ENCODE results near the gene SUGT1.
"Not testable (repeated sequence)": the region's sequence is repeated elsewhere in the genome, so short reads cannot be mapped to it uniquely, and the experiment has no call there.

SUGT1 gene

DNA sequence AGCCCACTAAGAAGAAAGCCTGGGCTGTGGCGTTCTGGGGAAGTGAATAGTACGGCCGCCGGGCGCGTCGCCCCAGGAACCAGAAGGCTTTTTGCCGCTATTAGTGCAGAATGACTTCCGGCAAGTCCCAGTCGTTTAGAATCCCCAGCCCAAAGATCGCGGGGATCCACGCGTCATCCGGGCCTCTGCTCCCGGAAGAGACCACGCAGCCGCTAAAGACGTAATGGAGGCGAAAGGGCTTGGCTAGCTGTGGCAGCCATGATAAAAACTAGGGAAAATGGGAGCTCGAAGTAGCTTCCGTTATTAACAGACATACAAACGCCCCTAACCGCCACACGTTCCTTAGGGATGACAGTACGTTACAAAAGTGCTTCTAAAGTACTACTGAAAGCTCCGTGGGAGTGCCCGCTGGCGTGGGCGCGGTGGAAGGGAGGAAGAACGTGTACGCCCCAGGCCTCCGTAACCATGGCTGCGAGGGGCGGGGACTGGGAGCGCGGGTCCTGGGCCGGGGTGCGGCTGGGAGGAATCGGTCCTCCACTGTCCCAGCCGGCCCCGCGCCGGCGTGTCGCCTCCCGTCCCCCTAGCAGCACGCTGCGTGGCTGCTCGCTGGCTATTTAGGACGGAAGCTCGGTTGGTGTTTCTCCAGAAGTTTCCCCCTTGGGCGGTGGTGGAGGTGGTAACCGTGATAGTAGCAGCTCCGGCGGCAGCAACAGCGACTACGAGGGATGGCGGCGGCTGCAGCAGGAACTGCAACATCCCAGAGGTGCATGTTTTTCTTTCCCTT, at the start of gene SUGT1:
Gene SUGT1, plus strand, starts transcription at position 641 of the 784 bp plus-strand sequence. Its CDS starts 85 bp downstream, at position 726.
- peak; percentile 94 to 96 for DNase-seq

DNA sequence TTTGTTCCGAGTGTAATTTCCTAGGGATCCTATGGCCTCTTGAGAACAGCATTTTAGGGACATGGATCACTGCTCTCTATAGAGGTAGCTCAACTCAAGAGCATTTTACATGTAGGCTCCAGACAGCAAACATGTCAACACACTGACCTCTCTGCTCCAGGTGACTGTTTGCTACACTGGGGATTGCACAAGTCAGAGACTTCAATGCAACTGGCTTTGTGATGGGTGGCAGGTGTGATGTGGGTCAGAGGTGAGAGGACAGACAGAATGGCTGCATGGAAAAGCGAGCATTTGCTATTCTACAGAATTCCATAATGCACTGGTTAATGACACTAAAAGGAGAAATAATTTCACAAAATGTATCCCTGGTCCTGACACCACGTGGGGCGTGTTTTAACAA, 49.3 kb upstream of the SUGT1 start:
- not testable (repeated sequence) for DNase-seq

DNA sequence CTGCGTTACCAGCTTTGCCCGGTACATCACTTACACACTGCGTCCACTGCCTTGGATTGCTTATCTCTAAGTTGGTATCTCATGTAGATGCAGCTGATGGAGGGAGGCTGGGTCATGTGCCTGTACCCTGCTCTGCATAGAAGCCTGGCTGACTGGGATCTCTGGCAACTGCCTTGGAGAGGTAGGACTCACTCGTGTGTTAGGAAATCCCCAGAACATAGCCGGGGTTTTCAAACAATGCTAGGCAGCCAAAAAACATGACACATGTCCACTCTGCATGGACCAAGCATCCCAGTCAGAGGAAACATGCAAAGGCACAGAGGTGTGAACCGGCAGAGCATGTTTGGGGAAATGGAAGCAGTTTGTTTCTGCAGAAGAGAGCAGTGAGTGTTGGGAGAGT, 46.5 kb upstream of the SUGT1 start:
- not testable (repeated sequence) for DNase-seq

DNA sequence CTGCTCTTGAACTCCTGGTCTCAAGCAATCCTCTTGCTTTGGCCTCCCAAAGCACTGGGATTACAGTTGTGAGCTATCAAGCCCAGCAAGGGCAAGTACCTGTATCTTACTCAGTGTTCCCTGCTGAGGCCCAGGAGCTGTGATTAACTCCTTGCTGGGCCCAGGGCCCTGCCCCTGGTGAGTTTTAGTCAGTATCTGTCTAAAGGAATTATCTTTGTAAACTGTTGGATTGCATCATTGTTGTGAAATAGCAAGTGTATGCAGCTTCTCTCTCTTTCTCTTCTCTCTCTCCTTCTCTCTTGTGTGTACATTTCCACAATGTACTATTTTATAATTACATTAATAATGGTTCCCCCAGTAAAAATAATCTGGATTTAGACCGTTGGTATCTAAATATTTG, 45.8 kb upstream of the SUGT1 start:
- not testable (repeated sequence) for DNase-seq

DNA sequence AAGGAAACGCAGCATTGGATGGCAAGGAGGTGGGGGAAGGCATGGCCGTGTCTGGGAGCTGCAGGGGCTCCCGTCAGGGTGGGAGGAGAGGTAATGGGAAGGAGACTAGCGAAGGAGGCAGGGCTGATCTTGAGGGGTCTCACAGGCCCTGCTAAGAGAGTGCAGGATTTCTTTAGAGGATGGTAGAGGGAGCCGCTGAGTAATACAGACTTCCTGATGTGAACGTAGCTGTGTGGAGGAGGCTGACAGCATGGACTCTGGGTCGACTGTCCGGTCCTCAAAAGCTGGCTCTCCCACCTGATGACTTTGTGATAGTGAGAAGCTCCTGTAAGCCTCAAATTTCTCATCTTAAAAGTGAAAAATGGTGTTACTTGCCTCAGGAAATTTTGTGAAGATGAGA, 44.5 kb upstream of the SUGT1 start:
- DNase-seq: not testable (repeated sequence)

DNA sequence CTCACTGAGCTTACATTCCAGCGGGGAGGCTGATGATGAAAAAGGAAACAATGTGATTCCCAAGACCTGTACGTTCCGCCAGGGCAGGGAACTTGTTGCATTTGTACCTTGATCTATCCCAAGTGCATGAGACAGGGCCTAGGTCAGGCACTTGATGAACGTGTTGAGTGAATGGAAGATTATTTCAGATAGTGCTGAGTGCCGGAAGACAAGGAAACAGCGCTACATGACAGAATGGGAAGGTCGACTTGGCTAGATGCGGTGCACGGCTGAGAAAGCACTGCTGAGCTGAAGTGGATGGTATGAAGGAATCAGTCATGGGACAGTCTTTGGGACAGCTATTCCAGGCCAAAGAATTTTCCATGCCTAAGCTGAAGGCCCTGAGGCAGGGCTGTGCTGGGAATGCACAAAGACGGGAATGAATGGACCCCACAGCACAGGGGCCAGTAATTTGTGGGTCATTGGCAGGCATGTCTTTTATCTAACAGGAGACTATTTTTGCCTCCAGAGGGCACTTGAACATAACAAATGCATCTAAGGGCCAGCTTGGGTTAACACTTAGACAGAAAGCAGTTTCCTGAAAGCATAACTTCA, 43.5 kb upstream of the SUGT1 start:
- not testable (repeated sequence) for DNase-seq

DNA sequence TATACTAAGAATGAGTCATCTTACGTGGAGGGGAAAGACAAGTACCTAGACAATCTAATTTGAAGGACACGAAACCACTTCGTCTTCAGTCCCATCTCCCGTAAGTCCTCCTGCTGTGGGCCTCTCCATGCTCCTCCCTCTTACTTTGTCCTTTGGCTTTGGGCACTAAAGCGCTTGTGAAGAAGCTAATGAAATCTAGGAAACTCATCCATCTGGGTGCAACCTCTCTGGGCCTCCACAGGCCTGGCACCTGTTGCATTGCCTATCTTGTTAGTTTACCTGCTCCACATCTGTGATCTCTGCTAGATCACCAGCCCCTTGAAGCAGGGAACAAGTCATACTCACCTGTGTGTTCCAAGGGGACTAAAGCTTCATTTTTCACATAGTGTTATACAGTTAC, 42.5 kb upstream of the SUGT1 start:
- DNase-seq: not testable (repeated sequence)

DNA sequence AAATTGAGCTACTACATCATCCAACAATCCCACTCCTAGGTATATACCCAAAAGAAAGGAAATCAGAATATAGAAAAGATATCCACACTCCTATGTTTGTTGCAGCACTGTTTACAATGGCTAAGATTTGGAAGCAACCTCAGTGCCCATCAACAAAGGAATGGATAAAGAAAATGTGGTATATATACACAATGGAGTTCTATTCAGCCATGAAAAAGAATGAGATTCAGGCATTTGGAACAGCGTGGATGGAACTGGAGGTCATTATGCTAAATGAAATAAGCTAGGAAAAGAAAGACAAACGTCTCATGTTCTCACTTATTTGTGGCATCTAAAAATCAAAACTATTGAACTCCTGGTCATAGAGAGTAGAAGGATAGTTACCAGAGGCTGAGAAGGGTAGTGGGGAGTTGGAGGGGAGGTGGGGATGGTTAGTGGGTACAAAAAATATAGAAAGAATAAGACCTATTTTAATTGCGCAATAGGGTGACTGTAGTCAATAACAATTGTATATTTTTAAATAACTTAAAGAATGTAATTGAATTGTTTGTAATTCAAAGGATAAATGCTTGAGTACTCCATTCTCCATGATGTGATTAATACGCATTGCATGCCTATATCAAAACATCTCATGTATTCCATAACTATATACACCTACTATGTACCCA, 37.4 kb upstream of the SUGT1 start:
- DNase-seq: no peak

DNA sequence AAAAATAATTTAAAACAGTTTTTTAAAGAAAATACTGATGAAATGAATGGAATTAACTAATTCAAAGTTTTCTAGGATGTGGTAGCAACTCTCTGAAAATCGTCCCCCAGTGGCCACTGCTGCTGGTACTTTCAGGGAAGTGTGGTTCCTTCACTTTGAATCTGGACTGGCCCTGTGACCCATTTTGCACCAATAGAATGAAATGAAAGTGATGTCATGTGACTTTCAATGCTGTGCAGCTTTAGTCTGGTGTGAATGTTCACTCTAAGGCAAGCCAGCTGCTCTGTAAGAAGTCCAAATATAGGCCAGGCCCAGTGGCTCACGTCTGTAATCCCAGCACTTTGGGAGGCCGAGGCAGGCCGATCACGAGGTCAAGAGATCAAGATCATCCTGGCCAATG, 36.8 kb upstream of the SUGT1 start:
- DNase-seq: no peak

DNA sequence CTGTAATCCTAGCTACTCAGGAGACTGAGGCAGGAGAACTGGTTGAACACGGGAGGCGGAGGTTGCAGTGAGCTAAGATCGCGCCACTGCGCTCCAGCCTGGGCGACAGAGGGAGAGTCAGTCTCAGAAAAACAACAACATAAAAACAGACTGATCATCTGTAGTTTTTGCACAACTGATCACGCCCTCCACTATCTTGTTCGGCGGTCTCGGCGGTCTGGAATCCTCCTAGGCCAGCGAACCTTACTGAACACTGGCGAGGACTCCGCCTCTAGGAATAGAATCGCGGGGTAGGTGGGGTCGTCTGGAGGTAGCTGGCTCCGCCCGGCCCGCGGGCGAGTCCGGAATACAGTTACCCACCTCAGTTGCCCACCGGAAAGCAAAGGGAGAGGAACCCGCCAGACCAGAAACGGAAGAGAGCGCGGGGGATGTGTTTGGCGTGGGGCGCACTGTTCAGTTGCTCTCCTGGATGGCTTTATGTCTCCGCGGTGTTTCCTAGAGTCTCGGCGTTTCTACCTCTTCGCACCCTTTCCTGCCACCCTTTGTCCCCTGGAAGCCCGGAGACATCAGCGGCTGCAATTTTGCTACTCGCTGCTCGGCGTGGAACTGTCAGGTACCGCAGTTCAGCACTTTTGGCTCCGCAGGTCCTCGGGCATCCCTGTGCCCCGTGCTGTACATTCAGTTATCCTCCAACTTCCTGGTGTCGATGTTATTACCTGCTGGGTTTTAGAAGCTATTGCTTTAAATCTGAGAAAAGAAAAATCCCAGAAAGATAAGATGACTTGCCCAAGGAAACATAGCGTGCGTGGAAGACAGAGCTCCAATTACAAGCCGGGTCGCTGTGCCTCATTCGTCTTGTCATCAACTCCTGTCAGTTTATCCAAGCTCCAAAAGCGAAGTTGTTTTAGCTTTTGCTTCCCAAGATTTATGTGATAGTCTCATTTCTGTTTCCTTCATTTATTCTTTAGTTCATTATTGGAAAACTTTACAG, 35.3 kb upstream of the SUGT1 start:
- DNase-seq: peak; percentile 86 to 90

DNA sequence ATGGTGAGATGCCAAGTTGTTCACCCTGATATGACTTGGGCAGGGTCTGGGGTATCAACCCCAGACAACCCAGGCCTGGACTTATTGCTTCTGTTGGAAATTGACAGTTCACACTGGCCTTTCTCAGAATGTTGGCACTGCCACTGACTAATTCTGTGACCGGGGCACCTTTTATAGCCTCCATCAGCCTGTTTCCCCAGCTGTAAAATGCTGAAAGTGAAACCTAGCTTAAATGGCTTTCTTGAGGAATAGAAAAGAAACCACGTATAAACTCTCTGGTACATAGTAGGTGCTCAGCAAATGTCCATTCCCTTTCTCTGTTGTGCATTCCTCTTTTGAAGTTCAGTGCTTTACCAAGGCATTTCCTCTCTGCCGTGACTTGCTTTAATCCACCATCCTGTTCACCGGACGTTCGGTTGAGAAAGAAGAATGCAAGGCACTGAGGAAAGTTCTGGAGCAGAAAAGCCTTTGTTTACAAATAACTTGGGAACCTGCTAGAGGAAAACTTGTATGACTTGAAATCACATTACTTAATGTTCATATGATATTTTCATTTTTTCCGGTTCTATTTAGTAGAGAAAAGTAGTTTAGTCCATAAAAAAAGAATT, 21.4 kb upstream of the SUGT1 start:
- DNase-seq: not testable (repeated sequence)

DNA sequence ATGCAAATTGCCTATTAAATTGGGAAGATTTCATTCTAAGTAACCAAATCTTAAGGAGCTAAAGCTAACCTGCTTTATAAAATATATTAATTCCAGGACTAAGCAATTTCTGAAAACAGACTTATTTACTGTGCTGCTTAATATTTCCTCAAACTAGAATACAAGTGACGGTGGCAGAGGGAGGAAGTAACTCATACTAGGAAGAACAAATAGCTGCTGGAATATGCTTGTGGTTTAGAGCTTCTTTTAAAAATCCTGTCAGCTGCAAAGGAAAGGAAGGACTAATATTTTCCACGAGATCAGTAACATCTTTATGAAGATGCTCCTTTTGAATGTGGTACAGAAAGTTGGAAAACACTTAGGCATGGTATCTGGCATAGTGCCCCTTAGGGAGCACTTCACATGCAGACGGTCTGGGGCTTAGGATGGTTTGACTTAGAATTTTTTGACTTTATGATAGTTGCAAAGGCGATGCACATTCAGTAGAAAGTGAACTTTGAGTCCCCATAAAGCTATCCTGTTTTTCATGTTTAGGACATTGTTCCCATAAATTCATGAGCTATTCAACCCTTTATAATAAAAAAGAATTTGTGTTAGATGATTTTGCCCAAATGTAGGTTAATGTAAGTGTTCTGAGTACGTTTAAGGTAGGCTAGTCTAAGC, 13.8 kb upstream of the SUGT1 start:
- DNase-seq: no peak

DNA sequence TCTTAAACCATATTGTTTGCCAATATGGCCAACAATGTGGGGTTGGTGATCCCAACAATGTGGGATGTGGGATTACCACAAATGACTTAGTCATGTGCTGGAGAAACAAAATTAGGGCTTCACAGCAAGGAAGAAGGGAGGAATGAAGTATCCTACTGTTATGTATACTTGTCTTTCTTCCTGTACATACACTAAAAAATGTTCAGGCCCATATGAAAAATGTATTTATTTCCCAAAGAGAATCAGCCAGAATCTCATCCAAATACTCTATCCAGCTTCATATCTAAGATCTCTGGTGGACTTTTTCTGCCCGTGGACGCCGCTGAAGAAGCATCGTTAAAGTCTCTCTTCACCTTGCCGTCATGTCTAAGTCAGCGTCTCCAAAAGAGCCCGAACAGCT, 10.5 kb upstream of the SUGT1 start, which contains the start of gene HNRNPA1L2:
Gene HNRNPA1L2, plus strand, starts transcription at position 301 of the 400 bp plus-strand sequence. Its CDS starts 62 bp downstream, at position 363.
- DNase-seq: no peak

DNA sequence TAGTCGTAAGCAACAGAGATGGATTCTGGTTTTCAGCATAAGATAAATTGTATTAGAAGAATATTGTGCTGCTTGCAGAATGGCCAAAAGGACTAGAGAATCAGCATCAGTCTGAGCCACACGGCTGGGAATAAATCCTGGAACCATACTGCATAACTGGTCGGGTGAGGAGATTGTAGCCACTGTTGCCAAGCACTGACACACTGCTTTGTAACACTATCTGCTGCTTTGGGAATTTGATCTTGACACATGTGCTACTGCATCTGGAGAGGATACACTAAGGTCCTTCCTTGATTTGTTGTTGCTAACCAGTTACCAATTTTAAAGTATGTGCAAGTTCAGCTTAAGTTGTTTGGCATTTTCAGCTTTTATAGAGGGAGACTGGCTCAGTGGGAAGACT, 8.5 kb upstream of the SUGT1 start:
- DNase-seq: no peak

DNA sequence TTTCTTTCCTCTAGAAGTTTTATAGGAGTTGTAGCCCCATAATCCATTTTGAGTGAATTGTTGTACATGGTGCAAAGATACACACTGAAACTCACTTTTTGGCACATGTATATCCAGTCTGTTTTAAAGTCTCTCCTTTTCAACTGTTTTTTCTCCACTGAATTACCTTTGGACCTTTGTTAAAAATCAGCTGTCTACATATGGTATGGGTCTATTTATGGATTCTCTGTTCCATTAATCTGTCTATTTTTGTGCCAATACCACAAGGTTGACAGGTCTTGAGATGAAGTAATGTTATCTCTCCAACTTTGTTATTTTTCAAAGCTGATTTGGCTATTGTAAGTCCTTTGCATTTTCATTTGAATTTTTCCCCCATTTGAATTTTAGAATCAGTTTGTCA, 5.7 kb upstream of the SUGT1 start:
- DNase-seq: no peak

DNA sequence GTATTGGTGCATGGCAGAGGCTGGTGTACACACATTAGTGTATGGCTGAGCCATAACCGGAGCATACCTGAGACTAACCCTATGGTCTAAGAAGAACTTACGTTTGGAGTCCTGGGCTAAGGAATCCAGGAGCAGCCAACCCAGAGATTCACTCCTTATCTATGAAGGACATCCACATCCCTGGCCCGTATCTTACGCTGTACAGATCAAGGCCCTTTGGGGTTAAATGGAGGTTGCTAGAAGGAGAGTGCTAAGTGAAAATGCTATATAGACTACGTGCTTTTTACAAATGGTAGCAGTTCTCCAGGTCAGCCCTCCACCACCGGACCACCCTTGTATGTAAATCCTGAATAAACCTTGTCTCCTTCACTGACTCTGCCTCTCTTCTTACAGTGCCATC, 1.9 kb upstream of the SUGT1 start:
- DNase-seq: no peak

DNA sequence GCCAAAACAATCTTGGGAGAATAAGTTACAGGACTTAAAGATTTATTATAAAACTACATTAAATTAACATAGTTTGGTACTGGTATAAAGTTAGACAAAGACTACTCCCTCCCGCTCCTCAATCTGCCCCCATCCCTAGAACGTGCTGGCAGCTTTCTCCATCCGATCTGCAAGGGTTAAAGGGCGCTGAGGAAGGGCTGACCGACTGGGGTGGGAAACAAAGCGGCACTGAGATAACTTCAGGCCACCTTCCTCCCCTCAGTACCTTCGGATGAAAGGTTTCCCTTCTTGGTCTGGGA, 790 bp upstream of the SUGT1 start:
- DNase-seq: no peak

DNA sequence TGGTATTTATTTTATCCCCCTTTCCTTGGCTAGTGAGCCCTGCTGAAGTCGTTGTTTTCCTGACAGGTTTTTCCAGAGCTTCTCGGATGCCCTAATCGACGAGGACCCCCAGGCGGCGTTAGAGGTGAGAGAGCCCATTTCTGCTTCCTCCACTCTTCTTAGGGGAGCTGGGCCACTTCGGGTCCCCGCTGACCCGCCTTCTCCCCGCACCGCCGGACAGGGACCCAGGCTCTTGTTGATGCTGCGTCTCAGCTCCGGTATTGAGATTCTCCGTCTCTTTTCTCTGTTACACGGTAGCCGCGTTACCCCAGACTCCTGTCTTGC, 306 bp downstream of the SUGT1 start:
- DNase-seq: no peak

DNA sequence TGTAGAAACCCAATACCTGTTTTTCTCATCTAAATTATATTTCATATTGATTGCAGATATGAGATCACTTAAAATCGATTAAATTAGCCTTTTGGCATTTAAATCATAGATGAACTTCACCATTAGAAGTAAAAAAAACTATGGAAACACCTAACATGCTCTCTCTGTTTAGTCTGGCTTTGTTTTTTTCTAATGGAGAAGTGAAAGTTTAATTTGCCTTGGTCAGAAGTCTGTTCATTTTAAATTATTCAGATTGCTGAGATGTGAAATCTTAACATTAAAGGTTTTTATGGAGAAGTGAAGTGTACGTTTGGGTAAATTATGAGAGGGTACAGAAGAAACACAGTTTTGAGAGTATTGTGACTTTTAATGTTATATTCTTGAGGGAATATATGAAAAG, 6.7 kb downstream of the SUGT1 start:
- DNase-seq: no peak

DNA sequence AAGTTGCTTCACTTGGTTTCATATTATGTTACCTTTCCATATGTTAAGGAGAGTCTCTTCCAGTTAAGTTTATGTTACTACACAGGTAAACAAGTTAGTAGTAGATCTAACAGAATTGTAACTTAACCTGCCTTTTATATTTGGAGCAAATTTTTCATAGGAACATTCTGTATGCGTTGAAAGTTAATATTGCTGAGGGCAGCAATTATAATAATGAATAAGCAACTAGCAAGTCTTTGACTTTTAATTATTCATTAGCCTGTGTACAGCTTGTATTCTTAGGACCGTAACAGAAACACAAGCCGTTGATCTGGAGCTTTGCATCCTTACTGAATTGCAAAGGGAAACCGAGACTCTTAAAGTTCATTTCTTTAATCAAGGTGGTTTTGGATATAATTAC, 11.6 kb downstream of the SUGT1 start:
- DNase-seq: no peak

DNA sequence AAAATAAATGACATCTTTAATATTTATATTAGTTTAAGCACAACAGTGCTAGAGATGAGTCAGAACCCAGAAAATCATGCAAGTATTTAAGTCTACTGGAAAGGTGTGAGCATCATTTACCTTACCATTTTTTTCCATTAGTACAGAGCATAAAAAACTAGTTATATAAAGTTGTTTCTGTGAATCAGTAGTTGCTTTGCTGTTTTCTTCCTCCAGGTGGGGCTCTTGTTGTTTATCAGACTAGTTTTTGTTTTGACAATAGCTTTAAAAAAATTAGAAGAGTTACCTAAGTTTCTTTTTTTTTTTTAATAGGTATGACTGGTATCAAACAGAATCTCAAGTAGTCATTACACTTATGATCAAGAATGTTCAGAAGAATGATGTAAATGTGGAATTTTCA, 12.7 kb downstream of the SUGT1 start:
- no peak for DNase-seq

DNA sequence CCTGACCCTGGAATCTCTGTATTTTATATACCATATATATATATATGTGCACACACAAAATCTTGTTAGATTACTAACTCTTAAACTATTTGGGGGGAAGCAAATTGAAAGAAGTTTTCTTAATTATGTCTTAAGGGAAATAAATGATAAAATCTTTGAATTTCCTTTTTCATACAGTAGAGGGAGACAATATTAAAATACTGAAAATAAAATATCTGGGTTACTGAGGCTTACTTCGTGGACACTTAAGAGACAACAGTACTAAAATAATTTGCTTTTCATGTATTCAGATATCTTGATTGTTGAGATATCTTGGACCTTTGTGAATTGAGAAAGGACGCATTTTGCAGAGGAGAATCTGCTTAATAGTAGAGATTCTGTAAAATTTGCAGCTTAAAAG, 17.0 kb downstream of the SUGT1 start:
- DNase-seq: no peak

Data from activated CD4-positive, alpha-beta T cell treated with anti-CD3 and anti-CD28 coated beads, Interleukin-2, amount 50 U/mL, for 48 hours (primary cell).